HEK293 (cell line): ENCODE data around the gene ACAA1.

Experiments used
- YY1 ChIP-seq: fragments of 450-650 bp; formaldehyde crosslinking; IDR thresholded peaks from 2 replicates; pipeline ENCODE4 v1.5.1; 2018; ENCODE audit warnings: missing biosample characterization, missing genetic modification characterization
- ZNF362 ChIP-seq: fragments of 450-650 bp; formaldehyde crosslinking; IDR thresholded peaks from 2 replicates; pipeline ENCODE4 v1.5.1; 2016; ENCODE audit warnings: missing biosample characterization, missing genetic modification characterization
- ZNF785 ChIP-seq: fragments of 450-650 bp; formaldehyde crosslinking; IDR thresholded peaks from 2 replicates; pipeline ENCODE4 v1.5.1; 2016; ENCODE audit warnings: missing biosample characterization, missing genetic modification characterization
- TF ChIP-seq, protein P1 (sequence below): fragments of 450-650 bp; formaldehyde crosslinking; conservative IDR thresholded peaks from 2 replicates; pipeline ENCODE4 v1.5.1; 2016; ENCODE audit warnings: low read depth, missing biosample characterization, missing genetic modification characterization

DNA sequence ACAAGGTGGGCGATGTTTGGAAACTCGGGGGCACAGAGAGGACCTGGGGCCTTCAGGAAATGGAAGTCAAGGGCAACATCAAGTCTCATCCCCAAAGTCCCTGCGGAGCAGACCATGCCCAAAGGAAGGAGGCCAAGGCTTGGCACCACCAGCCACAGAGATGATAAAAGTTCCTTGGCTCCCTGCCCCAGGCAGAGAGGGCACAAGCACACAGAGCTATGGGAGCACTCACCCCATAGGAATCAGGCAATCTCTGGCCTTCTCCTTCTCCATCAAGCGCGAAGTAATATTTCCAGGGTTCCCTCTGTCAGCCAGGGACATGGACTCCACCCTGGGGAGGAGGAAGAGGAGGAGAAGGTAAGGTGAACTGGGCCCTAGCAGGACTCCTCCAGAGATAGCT is 7.9 kb downstream of the ACAA1 start:
- TF ChIP-seq, protein P1, sequence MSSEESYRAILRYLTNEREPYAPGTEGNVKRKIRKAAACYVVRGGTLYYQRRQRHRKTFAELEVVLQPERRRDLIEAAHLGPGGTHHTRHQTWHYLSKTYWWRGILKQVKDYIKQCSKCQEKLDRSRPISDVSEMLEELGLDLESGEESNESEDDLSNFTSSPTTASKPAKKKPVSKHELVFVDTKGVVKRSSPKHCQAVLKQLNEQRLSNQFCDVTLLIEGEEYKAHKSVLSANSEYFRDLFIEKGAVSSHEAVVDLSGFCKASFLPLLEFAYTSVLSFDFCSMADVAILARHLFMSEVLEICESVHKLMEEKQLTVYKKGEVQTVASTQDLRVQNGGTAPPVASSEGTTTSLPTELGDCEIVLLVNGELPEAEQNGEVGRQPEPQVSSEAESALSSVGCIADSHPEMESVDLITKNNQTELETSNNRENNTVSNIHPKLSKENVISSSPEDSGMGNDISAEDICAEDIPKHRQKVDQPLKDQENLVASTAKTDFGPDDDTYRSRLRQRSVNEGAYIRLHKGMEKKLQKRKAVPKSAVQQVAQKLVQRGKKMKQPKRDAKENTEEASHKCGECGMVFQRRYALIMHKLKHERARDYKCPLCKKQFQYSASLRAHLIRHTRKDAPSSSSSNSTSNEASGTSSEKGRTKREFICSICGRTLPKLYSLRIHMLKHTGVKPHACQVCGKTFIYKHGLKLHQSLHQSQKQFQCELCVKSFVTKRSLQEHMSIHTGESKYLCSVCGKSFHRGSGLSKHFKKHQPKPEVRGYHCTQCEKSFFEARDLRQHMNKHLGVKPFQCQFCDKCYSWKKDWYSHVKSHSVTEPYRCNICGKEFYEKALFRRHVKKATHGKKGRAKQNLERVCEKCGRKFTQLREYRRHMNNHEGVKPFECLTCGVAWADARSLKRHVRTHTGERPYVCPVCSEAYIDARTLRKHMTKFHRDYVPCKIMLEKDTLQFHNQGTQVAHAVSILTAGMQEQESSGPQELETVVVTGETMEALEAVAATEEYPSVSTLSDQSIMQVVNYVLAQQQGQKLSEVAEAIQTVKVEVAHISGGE (tag by site-specific recombination) = no peak
- no peak for TF ChIP-seq ZNF785
- TF ChIP-seq ZNF362 (tag by site-specific recombination) = no peak
- no peak for TF ChIP-seq YY1 (tag by site-specific recombination)
